NCI-H1694 treated with DMSO at 0.1 percent for 48 hours (cell line): ENCODE measurements around the gene TFG.

ENCODE experiments used
- DNase-seq: peaks from one replicate; lab custom pipeline; 2025; lab: John Stamatoyannopoulos, UW

The TFG gene

DNA sequence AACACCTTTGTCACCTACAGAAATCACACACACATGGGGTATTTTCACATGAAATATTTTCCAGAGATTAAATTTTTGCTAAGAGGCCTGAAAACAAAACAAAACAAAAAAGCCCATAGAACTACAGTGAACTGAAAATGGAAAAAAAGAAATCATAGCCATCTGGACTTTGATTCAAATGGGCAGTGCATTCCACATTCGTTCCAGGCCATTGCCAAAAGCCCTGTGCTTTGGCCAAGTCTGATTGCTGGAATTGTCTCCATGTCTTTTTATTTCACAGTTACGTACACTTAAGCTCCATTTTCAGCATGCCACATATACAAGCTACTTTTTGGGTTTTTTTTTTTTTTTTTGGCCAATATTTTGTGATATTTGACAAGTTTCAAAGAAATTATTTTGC lies 47.1 kb downstream of the TFG start:
- DNase-seq = no peak

DNA sequence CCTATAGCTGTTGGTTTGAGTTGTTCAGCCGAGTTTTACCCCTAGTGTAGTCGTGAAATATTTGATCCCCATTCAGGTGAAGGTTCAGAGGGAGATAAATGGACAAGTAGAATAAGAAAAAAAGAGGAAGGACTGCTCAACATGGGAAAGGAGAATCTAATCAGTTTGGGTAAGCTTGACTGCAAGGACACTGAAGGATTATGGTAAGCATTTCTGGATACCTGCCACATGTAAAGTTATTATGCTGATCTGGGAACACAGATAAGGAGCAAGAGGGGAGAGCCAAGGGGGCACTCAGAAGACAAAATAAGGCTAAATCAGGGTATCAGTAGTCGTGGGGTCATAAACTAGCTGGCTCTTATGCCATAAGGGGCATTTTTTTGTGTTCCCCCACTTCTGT lies 49.9 kb downstream of the TFG start:
- no peak for DNase-seq

DNA sequence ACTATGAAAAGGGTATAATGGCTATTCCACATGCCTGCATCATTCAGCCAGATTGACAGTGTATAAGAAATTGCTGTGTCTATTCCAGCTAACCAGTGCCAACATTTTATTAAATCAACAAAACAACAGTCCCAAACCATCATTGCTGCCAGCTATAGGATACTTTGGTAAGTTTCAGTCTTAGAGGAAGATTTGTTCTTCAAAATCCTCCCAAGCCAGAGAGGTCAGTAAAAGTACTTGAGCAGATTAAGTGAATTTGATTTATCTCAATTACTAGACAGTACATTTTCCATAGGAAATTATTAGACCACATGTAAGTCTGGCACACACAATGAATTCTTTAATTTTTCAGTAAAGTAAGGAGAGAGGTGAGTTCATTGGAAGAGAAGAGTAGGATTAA lies 50.7 kb downstream of the TFG start:
- DNase-seq = no peak

DNA sequence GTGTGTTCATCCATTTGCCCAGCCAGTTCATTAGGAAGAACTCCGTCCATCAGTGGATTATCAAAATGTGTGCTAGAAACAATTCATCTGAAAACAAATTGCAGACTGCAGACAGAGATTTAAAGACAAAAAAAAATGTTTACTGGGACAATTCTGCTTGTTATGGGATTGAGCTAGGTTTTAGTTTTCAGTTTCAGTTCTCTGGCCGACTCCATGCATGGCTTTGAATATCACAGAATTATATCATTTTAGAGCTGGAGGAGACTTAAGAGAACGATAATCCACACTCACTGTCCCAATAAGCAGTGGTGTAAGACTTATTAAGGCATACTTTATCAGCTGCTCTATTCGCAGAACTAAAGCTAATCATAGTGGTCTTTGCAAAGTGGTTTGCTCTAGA lies 51.1 kb downstream of the TFG start:
- no peak for DNase-seq

DNA sequence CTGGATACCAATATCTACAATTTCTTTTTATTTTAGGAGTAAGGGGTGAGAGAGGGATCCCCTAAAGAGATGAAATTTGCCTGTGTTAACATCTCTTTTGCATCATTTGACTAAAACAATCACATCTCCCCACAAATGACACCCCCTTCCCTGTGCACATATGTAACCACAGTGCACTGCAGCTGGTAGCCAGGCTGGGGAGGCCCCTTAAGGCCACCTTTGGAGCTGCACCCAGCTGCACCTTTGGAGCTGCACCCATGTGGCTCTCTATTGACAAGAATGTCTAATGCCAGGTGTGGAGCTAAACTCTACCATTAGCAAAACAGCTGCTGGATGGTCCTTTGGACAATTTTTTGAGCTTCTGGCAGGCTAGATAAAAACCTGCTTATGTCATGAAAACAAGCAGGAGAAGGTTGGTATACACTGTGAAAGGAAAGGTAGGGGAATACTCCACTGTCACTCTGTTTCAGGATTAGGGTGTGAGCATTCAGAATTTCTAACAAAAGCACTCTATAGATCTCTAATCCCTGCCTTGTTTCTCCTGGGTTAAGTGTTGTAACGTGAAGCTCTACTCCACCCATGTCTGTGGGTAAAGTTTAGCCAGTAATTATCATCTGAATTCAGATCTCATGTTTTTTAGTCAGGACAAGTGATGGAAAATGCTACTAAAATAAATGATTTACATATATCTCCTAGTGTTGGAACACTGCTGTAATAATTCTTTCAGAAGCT lies 52.1 kb downstream of the TFG start:
- DNase-seq = no peak

DNA sequence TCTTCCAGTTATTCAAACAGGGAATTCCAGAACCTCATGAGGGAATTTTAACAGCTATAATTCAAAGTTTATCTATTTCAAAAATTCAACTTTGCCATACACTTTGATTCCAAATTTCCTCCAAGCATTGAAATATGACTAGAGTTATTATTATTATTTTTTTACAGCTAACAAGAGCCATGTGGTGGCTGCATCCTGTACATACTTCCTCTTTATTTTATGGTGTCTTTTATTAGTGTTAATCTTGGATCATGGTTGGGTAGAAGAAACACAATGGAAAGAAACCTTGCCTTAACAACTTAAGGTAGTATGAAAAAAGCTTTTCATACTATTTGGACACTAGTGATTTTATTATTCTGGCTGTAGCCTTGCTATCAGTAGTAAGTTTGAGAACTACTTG lies 52.7 kb downstream of the TFG start:
- DNase-seq = no peak

DNA sequence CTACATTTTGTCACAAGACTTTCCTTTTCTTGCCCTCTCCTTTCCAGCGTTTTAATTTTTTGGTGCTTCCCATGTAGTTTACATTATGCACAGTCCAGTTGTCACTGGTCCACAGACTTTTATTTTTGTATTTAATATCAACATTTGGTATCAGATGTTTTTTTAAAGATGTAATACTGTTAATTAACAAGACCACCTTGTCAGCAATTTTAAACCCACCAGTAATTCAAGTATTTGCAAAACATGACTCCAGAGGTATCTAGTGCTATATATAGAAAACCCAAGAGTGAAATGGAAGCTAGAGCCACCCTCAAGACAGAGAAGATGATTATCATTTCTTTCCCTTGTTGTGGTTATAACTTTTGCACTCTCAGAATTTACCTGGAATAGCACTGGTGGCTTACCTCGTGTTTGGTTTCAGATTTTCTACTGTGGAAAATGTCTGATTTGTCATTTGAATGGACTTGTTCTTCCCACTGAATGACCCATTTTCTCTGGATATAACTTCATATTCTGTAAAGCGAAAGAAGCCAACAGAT lies 56.2 kb downstream of the TFG start:
- no peak for DNase-seq

DNA sequence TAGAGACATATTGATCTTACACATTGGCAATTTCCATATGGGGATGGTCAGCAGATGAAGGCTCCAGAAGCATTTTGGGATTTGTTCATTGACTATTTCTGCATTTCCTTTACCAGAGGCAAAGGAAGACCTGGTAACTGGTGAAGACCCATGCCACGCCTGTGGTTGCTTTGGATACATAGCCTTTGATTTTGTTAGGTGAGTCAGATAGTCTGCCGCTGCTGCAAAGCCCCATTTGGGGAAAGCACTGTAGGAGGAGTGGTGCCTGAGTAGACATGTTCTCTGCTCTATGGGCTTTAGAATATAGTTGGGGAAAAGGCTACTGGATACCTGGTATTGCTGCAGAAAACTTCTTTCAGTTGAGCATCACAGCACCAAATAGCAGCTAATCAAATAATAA lies 56.8 kb downstream of the TFG start:
- no peak for DNase-seq

DNA sequence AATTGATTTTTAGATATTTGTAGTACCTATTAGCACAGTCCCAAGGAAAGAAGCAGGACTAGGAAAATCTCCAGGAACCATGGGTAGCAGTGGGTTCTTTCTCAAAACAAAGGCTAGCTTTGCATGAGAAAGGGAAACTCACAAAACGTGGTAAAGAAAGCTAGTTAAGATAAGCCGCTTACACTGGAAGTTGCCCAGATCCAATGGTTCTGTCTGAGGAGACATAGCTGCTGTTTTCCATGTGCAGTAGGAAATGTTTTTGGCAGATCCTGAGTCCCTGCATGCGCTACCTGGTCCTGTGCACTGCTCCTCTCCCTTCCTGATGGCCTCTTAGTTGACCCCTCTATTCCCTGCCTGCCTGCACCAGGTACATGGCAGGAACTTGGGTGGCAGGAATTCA lies 60.4 kb downstream of the TFG start:
- DNase-seq = no peak

DNA sequence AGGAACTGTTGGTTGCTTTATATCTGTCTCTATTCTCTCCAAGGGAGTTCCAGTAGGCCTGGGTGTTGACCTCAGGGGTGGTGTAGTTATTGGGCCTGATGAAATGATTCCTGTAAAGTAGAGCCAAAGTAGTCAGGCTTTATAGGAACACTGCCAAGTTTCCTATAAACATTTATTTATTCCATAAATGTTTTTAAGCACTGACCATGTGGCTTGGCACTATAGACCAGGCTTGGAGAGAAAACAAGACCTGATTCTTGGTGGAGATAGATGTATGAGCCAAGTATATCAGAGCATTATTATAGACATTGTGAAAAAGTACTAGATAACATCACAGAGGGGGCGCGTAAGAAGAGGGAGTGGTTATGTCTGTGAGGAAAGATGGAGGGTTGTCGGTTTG lies 65.9 kb downstream of the TFG start:
- no peak for DNase-seq

DNA sequence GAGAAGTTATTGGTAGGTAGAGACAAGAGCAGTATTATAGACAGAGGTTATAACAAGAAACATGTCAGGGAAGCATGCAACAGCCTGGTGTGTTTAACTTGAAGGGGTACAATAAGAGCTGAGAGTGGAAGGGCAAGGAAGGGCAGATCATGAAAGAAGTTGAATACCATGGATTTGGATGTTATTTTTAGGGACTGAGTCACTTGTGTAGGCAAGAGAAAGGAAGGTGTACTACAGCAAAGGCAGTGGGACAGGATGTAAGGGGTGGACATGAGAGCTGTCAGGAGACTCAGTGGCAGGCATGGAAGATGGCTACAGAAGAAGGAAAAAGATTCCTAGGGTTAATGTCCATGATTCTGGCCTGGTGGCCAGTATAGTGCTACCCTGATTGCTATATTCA lies 66.4 kb downstream of the TFG start:
- no peak for DNase-seq

DNA sequence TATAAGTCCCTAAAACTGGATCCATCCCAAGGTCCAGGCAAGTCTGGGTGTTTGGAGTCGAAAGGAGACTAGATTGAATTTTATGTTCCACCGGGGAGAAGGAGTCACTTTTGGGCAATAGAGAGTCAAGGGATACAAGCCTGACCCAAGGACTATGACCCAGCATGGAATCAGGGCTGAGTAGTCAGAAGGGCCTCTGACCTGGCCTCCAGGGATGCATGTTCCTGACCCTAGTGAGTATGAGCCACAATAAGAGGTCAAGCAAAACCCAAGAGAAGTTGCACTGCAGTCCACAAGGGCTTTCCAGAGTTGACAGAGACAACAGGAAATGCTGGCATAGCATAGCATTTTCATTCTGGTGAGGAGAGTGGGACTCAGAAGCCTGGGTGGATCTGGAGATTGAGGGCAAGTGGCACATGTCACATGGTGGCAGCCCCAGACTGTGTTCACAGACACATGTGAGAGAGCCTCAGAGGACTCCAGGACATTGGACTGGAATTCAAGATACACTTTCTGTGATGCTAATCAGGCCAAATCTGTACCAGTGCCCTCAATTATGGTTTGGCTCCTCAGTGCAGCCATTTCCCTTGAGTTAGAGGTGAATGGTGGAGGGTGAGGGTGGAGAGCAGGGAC lies 66.9 kb downstream of the TFG start:
- DNase-seq = no peak

DNA sequence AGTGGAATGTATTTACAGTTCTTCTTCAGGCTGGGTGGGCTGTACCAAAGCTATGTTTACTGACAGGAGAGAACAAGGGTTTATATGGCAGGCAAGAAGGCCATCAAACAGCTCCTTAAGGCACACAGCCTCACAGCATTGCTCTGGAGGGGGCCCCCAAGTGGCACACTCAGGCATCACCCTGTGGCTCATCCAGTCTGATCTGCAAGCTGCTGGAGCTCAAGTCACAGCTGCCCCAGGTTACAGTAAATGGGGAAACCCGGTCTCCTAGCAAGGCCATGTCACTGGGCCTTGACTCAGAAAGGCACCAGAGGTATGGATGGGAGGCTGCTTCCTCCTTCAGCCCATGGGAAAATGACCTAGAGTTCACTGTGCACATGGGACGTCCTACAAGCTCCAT lies 67.5 kb downstream of the TFG start:
- no peak for DNase-seq

DNA sequence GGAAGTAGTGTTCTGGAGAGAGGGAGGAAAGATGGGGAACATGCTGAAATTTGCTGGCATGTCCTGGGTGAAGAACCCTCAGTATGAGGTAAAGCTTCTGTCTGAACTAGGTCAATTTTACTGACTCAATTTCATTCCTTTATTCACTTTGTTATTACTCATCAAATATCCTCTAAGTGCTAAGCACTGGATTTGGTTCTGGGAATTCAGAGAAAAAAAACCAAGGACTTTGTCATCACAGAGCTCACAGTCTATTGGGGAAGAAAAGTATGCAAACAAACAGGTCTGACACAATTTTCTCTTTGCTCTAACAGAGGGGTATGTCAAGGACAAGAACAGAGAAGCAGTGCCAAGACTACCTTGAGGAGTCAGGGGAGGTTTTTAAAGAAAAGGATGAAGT lies 68.0 kb downstream of the TFG start:
- DNase-seq = no peak

DNA sequence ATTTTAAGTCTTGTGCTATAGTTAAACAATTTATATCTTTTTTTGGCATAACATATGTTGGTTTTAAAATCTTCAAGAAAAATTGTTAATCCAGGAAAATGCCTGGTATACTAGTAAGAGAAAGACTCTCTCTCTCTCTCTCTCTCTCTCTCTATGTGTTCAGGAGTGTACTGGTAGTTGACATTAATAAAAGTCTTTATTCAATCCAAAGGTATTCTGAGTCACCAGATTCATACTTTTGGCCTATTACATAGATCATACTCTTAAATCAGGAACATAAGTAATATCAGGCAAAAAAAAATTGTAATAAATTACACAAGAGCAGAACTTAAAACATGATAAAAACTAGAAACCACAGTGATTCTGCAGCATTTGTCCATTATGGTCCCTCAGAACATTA lies 70.2 kb downstream of the TFG start:
- no peak for DNase-seq

DNA sequence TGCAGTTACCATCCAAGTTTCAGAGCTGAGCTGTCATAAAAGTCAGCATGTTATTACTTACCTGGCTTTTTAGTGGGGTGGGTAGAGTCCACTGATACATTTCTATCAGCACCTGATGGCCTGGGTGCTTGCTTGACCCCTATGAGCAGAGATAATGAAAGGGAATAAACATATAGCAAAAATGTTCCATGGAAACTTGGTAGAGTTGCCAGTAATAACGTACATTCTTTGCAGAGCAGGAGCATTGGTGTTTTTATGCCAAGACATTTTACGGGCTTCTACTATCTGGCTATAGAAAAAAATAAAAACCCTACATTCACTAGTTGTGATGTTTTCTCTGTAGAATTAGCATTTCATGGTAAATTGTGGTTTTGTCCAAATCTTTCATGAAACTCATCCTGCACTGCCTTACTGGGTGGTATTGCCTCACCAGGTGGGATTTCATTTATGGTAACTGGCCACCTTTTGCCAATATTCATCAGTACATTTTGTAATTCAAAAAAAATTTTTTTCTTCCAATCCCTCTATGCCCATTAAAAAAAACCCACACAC lies 70.9 kb downstream of the TFG start:
- DNase-seq = no peak

DNA sequence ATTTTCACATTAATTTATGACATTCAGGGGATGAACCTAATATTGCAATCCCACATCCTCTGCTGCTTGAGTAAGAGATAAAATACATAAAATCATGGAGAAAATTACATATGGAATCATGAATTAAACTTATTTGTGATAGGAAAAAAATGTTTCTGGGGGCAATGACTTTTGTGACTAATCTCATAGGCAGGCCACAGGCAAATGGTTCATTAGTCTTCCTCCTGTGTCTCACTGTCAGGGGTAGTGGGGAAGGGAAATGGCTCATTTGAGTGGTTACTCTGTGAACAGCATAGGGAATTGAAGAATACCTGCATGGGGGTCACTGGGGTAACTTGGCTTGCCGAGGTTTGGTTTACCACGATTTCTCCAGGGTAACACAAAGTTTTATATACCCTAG lies 72.0 kb downstream of the TFG start:
- no peak for DNase-seq

DNA sequence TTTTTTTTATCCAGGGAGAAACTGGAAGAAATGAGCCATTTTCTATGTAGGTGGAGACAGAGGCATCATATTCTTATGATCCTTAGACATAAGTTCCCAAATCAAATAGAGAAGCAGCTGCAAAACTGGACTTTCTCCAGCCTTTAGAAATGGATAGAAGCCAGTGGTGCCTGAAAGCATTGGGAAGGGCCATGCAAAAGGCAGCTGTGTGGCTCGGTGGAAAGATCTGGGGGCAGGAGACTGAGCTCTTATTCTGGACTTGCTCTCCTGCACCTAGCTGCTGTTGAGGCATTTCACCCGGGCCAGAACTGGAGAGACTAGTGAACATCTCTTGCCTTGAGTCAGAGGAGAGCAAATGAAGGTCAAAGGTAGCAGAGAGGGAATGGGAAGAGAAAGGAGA lies 73.1 kb downstream of the TFG start:
- DNase-seq = no peak

DNA sequence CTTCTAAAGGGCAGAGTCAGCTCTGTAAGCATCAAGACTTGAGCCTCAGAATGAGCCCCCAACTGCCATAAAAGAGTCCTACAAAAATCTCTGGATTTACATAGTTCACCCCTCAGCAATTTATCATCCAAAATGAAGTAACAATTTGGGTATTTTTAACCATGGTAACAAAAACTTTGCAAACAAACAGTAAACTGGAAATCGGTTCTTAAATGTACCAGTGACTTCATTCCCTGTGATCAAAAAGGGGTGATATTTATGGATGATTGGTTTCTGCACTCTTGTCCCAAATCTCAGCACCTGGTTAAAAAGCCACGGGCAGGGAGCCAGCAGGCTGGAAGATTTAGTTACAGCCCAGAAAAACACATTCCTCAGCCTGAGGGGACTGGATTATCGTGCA lies 73.6 kb downstream of the TFG start:
- no peak for DNase-seq

DNA sequence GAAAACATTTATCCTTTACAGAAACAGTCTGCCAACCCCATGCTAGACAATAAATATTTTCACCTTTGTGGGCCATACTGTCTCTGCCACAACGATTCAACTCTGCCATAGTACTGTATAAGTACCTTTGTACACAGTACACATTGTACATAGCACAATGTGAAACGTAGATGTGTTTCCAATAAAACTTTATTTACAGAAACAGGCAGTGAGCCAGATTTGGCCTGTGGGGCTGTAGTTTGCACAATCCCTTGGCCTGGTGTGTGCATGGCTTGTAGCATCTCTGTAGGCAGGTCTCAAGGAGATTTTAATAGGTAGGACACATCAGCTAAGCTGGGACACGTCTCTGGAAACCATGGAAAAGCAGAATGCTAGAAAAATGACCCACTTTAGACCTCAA lies 74.3 kb downstream of the TFG start:
- no peak for DNase-seq

DNA sequence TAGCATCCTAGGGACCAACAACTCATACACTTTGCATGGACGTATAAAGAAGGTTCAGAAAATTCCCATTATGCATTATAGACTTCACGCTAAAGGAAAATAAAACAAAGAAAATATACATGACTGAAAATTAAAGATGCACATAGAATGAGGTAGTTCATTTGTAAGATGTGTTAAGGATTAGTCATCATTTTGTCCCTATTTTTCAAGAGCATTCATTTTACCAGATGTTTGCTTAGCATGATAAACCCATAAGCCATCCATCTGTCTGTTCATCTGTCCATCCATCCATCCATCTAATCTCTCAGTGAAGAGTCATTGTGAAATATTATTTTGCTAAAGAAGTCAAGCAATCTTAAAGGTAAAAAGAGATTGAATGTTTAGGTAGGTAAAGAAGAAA lies 80.3 kb downstream of the TFG start:
- DNase-seq = no peak

DNA sequence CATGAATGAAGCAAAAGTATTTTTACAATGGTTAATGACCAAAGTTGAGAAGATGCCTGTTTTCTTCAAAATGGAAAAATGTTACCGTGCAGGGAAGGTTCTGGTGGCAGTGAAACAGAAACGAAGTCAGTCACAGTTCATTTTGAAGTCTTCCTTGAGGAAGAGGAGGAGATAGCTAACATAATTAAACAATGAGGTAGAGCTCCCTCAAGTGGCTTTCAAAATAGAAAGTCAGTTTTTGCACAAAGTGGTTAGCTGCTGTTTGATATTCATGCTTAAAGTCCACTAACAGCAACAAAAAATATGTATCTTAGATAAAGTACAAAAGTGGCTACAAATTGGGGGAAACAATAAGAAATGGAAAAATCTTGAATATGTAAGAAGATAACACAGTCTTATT lies 87.3 kb downstream of the TFG start:
- DNase-seq = no peak

DNA sequence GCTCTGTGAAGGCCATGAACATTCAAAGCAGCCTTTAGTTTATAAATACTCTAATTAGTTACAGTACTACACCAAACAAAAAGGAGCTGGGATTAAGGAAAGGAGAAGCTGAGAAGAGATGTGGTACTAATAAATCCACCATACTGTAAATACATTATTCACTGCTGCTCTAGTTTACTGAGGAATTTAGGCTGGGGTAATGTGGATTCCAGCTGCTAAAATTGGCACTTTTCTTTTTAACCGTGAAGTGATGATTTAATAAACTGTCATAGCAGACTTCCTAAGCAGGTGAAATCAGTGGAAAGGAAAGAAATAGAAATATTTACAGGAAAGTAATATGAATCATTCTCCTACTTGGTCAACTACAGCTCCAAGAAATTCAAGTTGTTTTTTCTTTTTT lies 88.7 kb downstream of the TFG start:
- no peak for DNase-seq
